ENCODE measurements around the gene CFAP157. TPM values are rescaled to one million over a fixed set of nuclear protein-coding genes. Genes with fewer than 3 reads are reported as not detected.

Gene CFAP157
- total RNA-seq, 4 donors from 2014 or later: 0.27 TPM; not detected in 3

- Histone ChIP-seq H3K27ac (peak overlapping the region in 3 of 4 donors; percentile 12 to 35 (median 31)), H3K27me3 (no peaks in the 10 kb centered on the region)
These were observed 41.9 kb upstream of the CFAP157 start for GRCh38 chr9:127664678-127665507.

GRCh38 chr9:127667127-127667844 is 39.5 kb upstream of the CFAP157 start:
- no peaks in the 10 kb centered on the region for H3K27me3 ChIP-seq
- no peak for DNase-seq
- H3K4me3 ChIP-seq: no peak overlapping the region
- no peaks in the 10 kb centered on the region for H3K9me3 ChIP-seq
- peaks cover 0 to 1% (median 0%) of the 10 kb centered on the region in 3 donors for H3K36me3 ChIP-seq
- H3K27ac ChIP-seq: peak overlapping the region in 1 of 4 donors; percentile 17
- H3K4me1 ChIP-seq: no peaks in the 10 kb centered on the region
- TF ChIP-seq POLR2A (IDR thresholded peaks at IDR 0.05) (no peak), CTCF (IDR thresholded peaks at IDR 0.05) (no peak)

More at GRCh38 chr9:127664678-127665507, 41.9 kb upstream of the CFAP157 start:
- H3K4me3 ChIP-seq: no peak overlapping the region
- no peaks in the 10 kb centered on the region for H3K9me3 ChIP-seq
- H3K4me1 ChIP-seq: no peaks in the 10 kb centered on the region
- peak in 1 of 3 donors; percentile 45 for DNase-seq
- no peak for TF ChIP-seq CTCF (IDR thresholded peaks at IDR 0.05)
- no peak for TF ChIP-seq POLR2A (IDR thresholded peaks at IDR 0.05)
- no peaks in the 10 kb centered on the region for H3K36me3 ChIP-seq

GRCh38 chr9:127667906-127668305 is 38.9 kb upstream of the CFAP157 start:
- no peak for TF ChIP-seq POLR2A (IDR thresholded peaks at IDR 0.05)
- TF ChIP-seq CTCF (IDR thresholded peaks at IDR 0.05): no peak
- Histone ChIP-seq H3K36me3 (peaks cover 0 to 8% (median 0%) of the 10 kb centered on the region in 3 donors), H3K27ac (peak overlapping the region in 1 of 4 donors; percentile 17), H3K27me3 (no peaks in the 10 kb centered on the region), H3K4me1 (no peaks in the 10 kb centered on the region), H3K4me3 (no peak overlapping the region), H3K9me3 (no peaks in the 10 kb centered on the region)
- DNase-seq: no peak

GRCh38 chr9:127673234-127673633 is 33.6 kb upstream of the CFAP157 start:
- no peaks in the 10 kb centered on the region for H3K4me1 ChIP-seq
- H3K27me3 ChIP-seq: no peaks in the 10 kb centered on the region
- TF ChIP-seq POLR2A (IDR thresholded peaks at IDR 0.05) (no peak), CTCF (IDR thresholded peaks at IDR 0.05) (no peak)
- H3K36me3 ChIP-seq: peaks cover 0 to 20% (median 0%) of the 10 kb centered on the region in 3 donors
- H3K9me3 ChIP-seq: no peaks in the 10 kb centered on the region
- no peak for DNase-seq
- no peak overlapping the region for H3K4me3 ChIP-seq
- H3K27ac ChIP-seq: no peak overlapping the region

- DNase-seq: no peak
- no peak overlapping the region for H3K4me3 ChIP-seq
- H3K27me3 ChIP-seq: no peaks in the 10 kb centered on the region
- H3K27ac ChIP-seq: no peak overlapping the region
- H3K9me3 ChIP-seq: no peaks in the 10 kb centered on the region
- no peak for TF ChIP-seq CTCF (IDR thresholded peaks at IDR 0.05)
- no peak for TF ChIP-seq POLR2A (IDR thresholded peaks at IDR 0.05)
- H3K4me1 ChIP-seq: no peaks in the 10 kb centered on the region
- H3K36me3 ChIP-seq: peaks cover 0 to 48% (median 0%) of the 10 kb centered on the region in 3 donors
These were observed 30.1 kb upstream of the CFAP157 start for GRCh38 chr9:127676638-127677037.

Data from Peyer's patch (tissue), 4 donors.